GM12875 (cell line): ENCODE results near the gene CFAP92.

ENCODE experiments used
- H3K4me3 ChIP-seq: one replicate; pipeline ENCODE4 v1.5.1; 2011; ENCODE audit warnings: low read depth, low read length, control low read depth
- TF ChIP-seq, protein P1 (sequence below): IDR thresholded peaks from 2 replicates; pipeline ENCODE4 v1.5.1; 2011; ENCODE audit warnings: low read depth, mild to moderate bottlenecking, control low read depth, inconsistent platforms, low read length, moderate library complexity, borderline replicate concordance; ENCODE audit not compliant: insufficient read depth

Gene CFAP92

GRCh38 chr3:128995737-128996136 lies 1.9 kb upstream of the CFAP92 start:
- no peak overlapping the region for H3K4me3 ChIP-seq
- TF ChIP-seq, protein P1, sequence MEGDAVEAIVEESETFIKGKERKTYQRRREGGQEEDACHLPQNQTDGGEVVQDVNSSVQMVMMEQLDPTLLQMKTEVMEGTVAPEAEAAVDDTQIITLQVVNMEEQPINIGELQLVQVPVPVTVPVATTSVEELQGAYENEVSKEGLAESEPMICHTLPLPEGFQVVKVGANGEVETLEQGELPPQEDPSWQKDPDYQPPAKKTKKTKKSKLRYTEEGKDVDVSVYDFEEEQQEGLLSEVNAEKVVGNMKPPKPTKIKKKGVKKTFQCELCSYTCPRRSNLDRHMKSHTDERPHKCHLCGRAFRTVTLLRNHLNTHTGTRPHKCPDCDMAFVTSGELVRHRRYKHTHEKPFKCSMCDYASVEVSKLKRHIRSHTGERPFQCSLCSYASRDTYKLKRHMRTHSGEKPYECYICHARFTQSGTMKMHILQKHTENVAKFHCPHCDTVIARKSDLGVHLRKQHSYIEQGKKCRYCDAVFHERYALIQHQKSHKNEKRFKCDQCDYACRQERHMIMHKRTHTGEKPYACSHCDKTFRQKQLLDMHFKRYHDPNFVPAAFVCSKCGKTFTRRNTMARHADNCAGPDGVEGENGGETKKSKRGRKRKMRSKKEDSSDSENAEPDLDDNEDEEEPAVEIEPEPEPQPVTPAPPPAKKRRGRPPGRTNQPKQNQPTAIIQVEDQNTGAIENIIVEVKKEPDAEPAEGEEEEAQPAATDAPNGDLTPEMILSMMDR, result no peak

- TF ChIP-seq, protein P1, result no peak
- H3K4me3 ChIP-seq, result no peak overlapping the region
These were observed 988 bp upstream of the CFAP92 start for GRCh38 chr3:128994581-128995546.

- H3K4me3 ChIP-seq, result no peak overlapping the region
- TF ChIP-seq, protein P1, result no peak
These were observed 267 bp upstream of the CFAP92 start for GRCh38 chr3:128994173-128994512.

GRCh38 chr3:128992926-128993460 lies 883 bp downstream of the CFAP92 start:
- TF ChIP-seq, protein P1, result no peak
- no peak overlapping the region for H3K4me3 ChIP-seq

DNA sequence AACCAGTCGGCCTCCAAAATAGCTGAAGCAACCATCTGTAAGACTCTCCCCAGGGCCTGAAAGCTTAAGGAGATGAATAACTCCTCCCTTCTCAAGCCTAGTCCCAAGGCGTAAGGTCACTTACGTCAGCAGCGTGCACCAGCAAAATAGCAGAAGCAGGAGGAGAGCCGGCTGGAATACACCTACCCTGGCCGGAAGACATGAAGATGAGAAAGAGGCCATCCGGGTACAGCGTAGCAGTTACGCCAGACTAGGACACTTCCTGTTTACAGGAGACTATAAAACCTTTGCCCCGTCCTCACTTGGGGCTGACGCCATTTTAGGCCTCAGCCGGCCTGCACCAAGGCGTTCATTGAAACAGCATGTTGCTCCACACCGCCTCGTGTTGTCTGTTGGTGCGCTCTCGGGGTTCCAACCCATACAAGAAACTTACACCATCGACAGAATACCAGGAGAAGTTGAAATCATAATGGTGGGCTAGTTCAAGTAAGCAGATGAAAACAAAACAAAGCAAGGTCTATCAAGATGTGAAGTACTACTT lies 2.5 kb downstream of the CFAP92 start:
- no peak overlapping the region for H3K4me3 ChIP-seq
- TF ChIP-seq, protein P1, result no peak

DNA sequence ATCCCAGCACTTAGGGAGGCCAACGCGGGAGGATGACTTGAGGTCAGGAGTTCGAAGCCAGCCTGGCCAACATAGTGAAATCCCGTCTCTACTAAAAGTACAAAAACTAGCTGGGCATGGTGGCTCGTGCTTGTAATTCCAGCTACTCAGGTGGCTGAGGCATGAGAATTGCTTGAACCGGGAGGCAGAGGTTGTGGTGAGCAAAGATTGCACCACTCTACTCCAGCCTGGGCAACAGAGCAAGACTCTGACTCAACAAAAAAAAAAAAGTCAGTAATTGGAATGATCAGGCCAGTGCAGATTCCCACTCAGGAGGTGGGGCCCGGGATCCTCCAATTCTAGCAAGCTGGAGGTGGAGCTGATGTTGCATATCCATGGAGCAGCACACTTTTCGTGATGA lies 5.6 kb downstream of the CFAP92 start:
- H3K4me3 ChIP-seq, result no peak overlapping the region
- TF ChIP-seq, protein P1, result no peak
